Hepatocyte (in vitro differentiated cells): ENCODE results near the gene SIK3.

Source experiments
- CTCF ChIP-seq: fragments of 200-600 bp; sonication (generic); IDR thresholded peaks from 2 replicates; pipeline ENCODE4 v1.5.1; 2016; ENCODE audit warnings: antibody characterized with exemption, mild to moderate bottlenecking; ENCODE audit not compliant: poor library complexity
- EZH2 ChIP-seq: fragments of 200-600 bp; sonication (generic); IDR thresholded peaks from 2 replicates; pipeline ENCODE4 v1.6.1; 2016; ENCODE audit warnings: antibody characterized with exemption, mild to moderate bottlenecking, borderline replicate concordance

- TF ChIP-seq CTCF (no peak), EZH2 (no peak)
Observed at GRCh38 chr11:116857936-116858335, 240.3 kb downstream of the SIK3 start.
